ENCODE results near the gene GAREM2.

The GAREM2 gene

GRCh38 chr2:26191316-26192159 is 18.6 kb downstream of the GAREM2 start:
- Histone ChIP-seq H3K36me3 (ENCODE audit: control insufficient read depth, low read depth, low read length) (peaks cover 49% of the 10 kb centered on the region), H3K9ac (ENCODE audit: low read length) (no peak overlapping the region), H3K9me3 (ENCODE audit: control insufficient read depth, low read depth, low read length) (no peaks in the 10 kb centered on the region)

GRCh38 chr2:26193578-26194231 is 20.8 kb downstream of the GAREM2 start:
- H3K4me1 ChIP-seq (ENCODE audit: control insufficient read depth, low read depth, low read length) = no peaks in the 10 kb centered on the region
- no peaks in the 10 kb centered on the region for H3K27me3 ChIP-seq (ENCODE audit: control insufficient read depth, insufficient read depth, low read length)
- peaks cover 67% of the 10 kb centered on the region for H3K36me3 ChIP-seq (ENCODE audit: control insufficient read depth, low read depth, low read length)
- no peak overlapping the region for H3K27ac ChIP-seq (ENCODE audit: low read length)
- no peak overlapping the region for H3K9ac ChIP-seq (ENCODE audit: low read length)
- H3K9me3 ChIP-seq (ENCODE audit: control insufficient read depth, low read depth, low read length) = no peaks in the 10 kb centered on the region
- no peak overlapping the region for H3K4me3 ChIP-seq (ENCODE audit: low read length)

More at GRCh38 chr2:26191316-26192159, 18.6 kb downstream of the GAREM2 start:
- Histone ChIP-seq H3K27ac (ENCODE audit: low read length) (no peak overlapping the region), H3K4me3 (ENCODE audit: low read length) (no peak overlapping the region), H3K4me1 (ENCODE audit: control insufficient read depth, low read depth, low read length) (no peaks in the 10 kb centered on the region), H3K27me3 (ENCODE audit: control insufficient read depth, insufficient read depth, low read length) (no peaks in the 10 kb centered on the region)

DNA sequence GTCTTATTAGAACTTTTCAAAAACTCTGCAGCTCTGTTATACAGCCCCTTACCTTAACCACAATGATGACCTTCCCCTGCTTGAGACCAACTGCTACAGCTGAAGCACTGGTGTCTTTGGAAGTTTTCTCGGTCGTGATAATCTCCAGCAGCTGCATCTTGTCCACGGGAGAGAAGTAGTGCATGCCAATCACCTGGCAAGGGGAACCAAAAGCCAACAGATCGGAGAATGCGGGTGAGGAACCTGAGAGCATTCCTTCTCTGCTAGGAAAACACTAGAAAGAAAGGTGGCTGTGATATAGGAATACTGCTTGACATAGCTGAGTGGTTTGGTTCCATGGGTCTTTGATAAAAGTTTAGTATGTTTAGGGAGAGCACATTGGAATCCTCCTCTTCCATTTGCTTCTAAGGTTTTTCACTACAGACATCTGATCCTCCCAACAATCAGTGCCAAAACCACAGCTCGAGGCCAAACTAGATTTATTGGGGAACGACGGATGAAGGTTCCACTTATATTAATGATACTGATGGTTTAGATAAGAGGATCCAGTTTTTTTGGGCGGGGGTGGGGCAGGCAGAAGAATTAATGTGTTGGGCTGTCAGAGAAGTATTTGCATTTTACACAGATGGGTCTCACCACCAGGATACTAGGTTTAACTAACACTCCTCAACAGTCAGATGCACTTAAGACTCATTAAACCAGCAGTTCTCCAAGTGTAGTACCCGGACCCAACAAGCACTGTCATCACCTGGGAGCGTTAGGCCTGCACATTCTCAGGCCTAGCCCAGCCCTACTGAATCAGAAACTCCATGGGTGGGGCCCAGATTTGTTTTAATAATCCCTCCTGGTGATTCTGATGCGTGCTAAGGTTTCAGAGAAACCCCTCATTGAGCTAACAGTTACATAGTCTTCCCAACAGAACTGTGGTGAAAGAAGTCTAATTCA is 22.4 kb downstream of the GAREM2 start:
- H3K9me3 ChIP-seq (ENCODE audit: control insufficient read depth, low read depth, low read length) = no peaks in the 10 kb centered on the region
- no peak overlapping the region for H3K27ac ChIP-seq (ENCODE audit: low read length)
- no peaks in the 10 kb centered on the region for H3K27me3 ChIP-seq (ENCODE audit: control insufficient read depth, insufficient read depth, low read length)
- no peak overlapping the region for H3K4me3 ChIP-seq (ENCODE audit: low read length)
- H3K9ac ChIP-seq (ENCODE audit: low read length) = no peak overlapping the region
- no peaks in the 10 kb centered on the region for H3K4me1 ChIP-seq (ENCODE audit: control insufficient read depth, low read depth, low read length)
- H3K36me3 ChIP-seq (ENCODE audit: control insufficient read depth, low read depth, low read length) = peaks cover 77% of the 10 kb centered on the region

GRCh38 chr2:26196683-26197418 is 24.0 kb downstream of the GAREM2 start:
- H3K4me1 ChIP-seq (ENCODE audit: control insufficient read depth, low read depth, low read length) = no peaks in the 10 kb centered on the region
- H3K36me3 ChIP-seq (ENCODE audit: control insufficient read depth, low read depth, low read length) = peaks cover 77% of the 10 kb centered on the region
- H3K9ac ChIP-seq (ENCODE audit: low read length) = no peak overlapping the region
- H3K27me3 ChIP-seq (ENCODE audit: control insufficient read depth, insufficient read depth, low read length) = no peaks in the 10 kb centered on the region
- H3K4me3 ChIP-seq (ENCODE audit: low read length) = no peak overlapping the region
- H3K9me3 ChIP-seq (ENCODE audit: control insufficient read depth, low read depth, low read length) = no peaks in the 10 kb centered on the region
- no peak overlapping the region for H3K27ac ChIP-seq (ENCODE audit: low read length)

DNA sequence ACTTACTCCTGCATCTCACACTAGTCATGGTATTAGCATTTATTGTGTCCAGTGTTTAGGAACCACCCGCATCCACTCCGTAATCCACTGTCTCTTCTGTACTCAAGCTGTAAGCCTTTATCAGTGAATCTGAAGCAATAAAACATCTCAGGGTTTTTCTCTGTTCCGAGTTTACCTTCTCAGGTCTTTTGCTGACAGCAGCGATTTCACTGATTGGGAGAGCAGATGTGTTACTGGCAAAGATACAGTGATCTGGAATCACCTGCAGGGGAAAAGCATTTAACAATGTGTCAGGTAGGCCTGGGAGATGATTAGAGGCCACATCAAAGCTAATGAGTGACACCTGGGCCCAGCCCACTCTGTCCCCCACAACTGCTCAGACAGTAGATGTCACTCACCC is 24.6 kb downstream of the GAREM2 start:
- no peak overlapping the region for H3K4me3 ChIP-seq (ENCODE audit: low read length)

GRCh38 chr2:26202981-26203490 is 30.1 kb downstream of the GAREM2 start:
- Histone ChIP-seq H3K36me3 (ENCODE audit: control insufficient read depth, low read depth, low read length) (peaks cover 49% of the 10 kb centered on the region), H3K27me3 (ENCODE audit: control insufficient read depth, insufficient read depth, low read length) (no peaks in the 10 kb centered on the region), H3K9ac (ENCODE audit: low read length) (no peak overlapping the region), H3K9me3 (ENCODE audit: control insufficient read depth, low read depth, low read length) (no peaks in the 10 kb centered on the region), H3K4me1 (ENCODE audit: control insufficient read depth, low read depth, low read length) (no peaks in the 10 kb centered on the region), H3K27ac (ENCODE audit: low read length) (no peak overlapping the region), H3K4me3 (ENCODE audit: low read length) (no peak overlapping the region)

More for the DNA sequence above, 24.6 kb downstream of the GAREM2 start:
- no peaks in the 10 kb centered on the region for H3K27me3 ChIP-seq (ENCODE audit: control insufficient read depth, insufficient read depth, low read length)
- H3K9me3 ChIP-seq (ENCODE audit: control insufficient read depth, low read depth, low read length) = no peaks in the 10 kb centered on the region
- no peak overlapping the region for H3K27ac ChIP-seq (ENCODE audit: low read length)
- no peak overlapping the region for H3K9ac ChIP-seq (ENCODE audit: low read length)
- peaks cover 79% of the 10 kb centered on the region for H3K36me3 ChIP-seq (ENCODE audit: control insufficient read depth, low read depth, low read length)
- no peaks in the 10 kb centered on the region for H3K4me1 ChIP-seq (ENCODE audit: control insufficient read depth, low read depth, low read length)

- no peaks in the 10 kb centered on the region for H3K9me3 ChIP-seq (ENCODE audit: control insufficient read depth, low read depth, low read length)
- H3K4me3 ChIP-seq (ENCODE audit: low read length) = no peak overlapping the region
- H3K27me3 ChIP-seq (ENCODE audit: control insufficient read depth, insufficient read depth, low read length) = no peaks in the 10 kb centered on the region
- H3K4me1 ChIP-seq (ENCODE audit: control insufficient read depth, low read depth, low read length) = no peaks in the 10 kb centered on the region
- no peak overlapping the region for H3K9ac ChIP-seq (ENCODE audit: low read length)
- H3K27ac ChIP-seq (ENCODE audit: low read length) = no peak overlapping the region
- H3K36me3 ChIP-seq (ENCODE audit: control insufficient read depth, low read depth, low read length) = peaks cover 52% of the 10 kb centered on the region
Measured at GRCh38 chr2:26203906-26204305, 31.0 kb downstream of the GAREM2 start.

GRCh38 chr2:26212011-26212410 is 39.1 kb downstream of the GAREM2 start:
- H3K27me3 ChIP-seq (ENCODE audit: control insufficient read depth, insufficient read depth, low read length) = no peaks in the 10 kb centered on the region
- no peak overlapping the region for H3K27ac ChIP-seq (ENCODE audit: low read length)
- H3K9me3 ChIP-seq (ENCODE audit: control insufficient read depth, low read depth, low read length) = no peaks in the 10 kb centered on the region
- no peaks in the 10 kb centered on the region for H3K4me1 ChIP-seq (ENCODE audit: control insufficient read depth, low read depth, low read length)
- H3K36me3 ChIP-seq (ENCODE audit: control insufficient read depth, low read depth, low read length) = peaks cover 73% of the 10 kb centered on the region
- H3K9ac ChIP-seq (ENCODE audit: low read length) = no peak overlapping the region
- no peak overlapping the region for H3K4me3 ChIP-seq (ENCODE audit: low read length)

GRCh38 chr2:26214759-26215158 is 41.9 kb downstream of the GAREM2 start:
- no peak overlapping the region for H3K9ac ChIP-seq (ENCODE audit: low read length)
- no peaks in the 10 kb centered on the region for H3K4me1 ChIP-seq (ENCODE audit: control insufficient read depth, low read depth, low read length)
- no peaks in the 10 kb centered on the region for H3K27me3 ChIP-seq (ENCODE audit: control insufficient read depth, insufficient read depth, low read length)
- H3K36me3 ChIP-seq (ENCODE audit: control insufficient read depth, low read depth, low read length) = peaks cover 55% of the 10 kb centered on the region
- H3K27ac ChIP-seq (ENCODE audit: low read length) = no peak overlapping the region
- H3K9me3 ChIP-seq (ENCODE audit: control insufficient read depth, low read depth, low read length) = no peaks in the 10 kb centered on the region
- no peak overlapping the region for H3K4me3 ChIP-seq (ENCODE audit: low read length)

DNA sequence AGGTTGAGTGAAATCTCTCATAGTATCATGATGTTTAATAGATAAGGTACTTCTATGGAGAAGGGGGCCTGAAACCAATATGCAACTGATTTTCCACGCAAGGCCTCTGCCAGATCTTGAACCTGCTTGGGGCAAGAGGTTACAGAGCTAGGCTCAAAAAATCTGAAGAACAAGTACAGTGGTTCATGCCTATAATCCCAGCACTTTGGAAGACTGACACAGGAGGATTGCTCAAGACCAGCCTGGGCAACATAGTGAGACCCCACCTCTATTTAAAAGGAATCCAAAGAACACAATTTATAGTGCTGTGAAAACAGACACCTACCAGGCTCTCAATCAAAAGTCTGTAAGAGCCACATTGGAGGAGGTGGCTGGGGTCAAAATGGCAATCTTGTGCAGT is 42.9 kb downstream of the GAREM2 start:
- H3K4me1 ChIP-seq (ENCODE audit: control insufficient read depth, low read depth, low read length) = no peaks in the 10 kb centered on the region
- no peaks in the 10 kb centered on the region for H3K9me3 ChIP-seq (ENCODE audit: control insufficient read depth, low read depth, low read length)
- peaks cover 49% of the 10 kb centered on the region for H3K36me3 ChIP-seq (ENCODE audit: control insufficient read depth, low read depth, low read length)
- H3K9ac ChIP-seq (ENCODE audit: low read length) = no peak overlapping the region
- no peak overlapping the region for H3K4me3 ChIP-seq (ENCODE audit: low read length)
- H3K27ac ChIP-seq (ENCODE audit: low read length) = no peak overlapping the region
- no peaks in the 10 kb centered on the region for H3K27me3 ChIP-seq (ENCODE audit: control insufficient read depth, insufficient read depth, low read length)

Measured in iPS-18a (cell line).